Liver (tissue), 3 donors: ENCODE results near the gene VRTN.

Experiments
- CTCF ChIP-seq: fragments of 150-350 bp; IDR thresholded peaks from 2 replicates; pipeline ENCODE4 v1.5.1; 2017; ENCODE audit warnings: improper control_type of control experiment, low read depth, low read length; ENCODE audit not compliant: missing input control
- EGR1 ChIP-seq, 2 donors: IDR thresholded peaks; 2 replicates each; pipeline ENCODE4 v1.6.1; 2016 to 2018; ENCODE audit warnings: antibody characterized with exemption in 2 of 2, low read depth in 2 of 2
- FOXA2 ChIP-seq: IDR thresholded peaks from 2 replicates; pipeline ENCODE4 v1.6.1; 2016; ENCODE audit warnings: antibody characterized with exemption
- JUND ChIP-seq, 2 donors: IDR thresholded peaks; 2 replicates each; pipeline ENCODE4 v1.6.1; 2016; ENCODE audit warnings: antibody characterized with exemption in 2 of 2
- NR2F2 ChIP-seq: IDR thresholded peaks from 2 replicates; pipeline ENCODE4 v1.6.1; 2016; ENCODE audit warnings: antibody characterized with exemption
- REST ChIP-seq: IDR thresholded peaks from 2 replicates; pipeline ENCODE4 v1.6.1; 2016; ENCODE audit warnings: antibody characterized with exemption, mild to moderate bottlenecking
- SP1 ChIP-seq: IDR thresholded peaks from 2 replicates; pipeline ENCODE4 v1.6.1; 2018; ENCODE audit warnings: antibody characterized with exemption, mild to moderate bottlenecking
- TAF1 ChIP-seq: conservative IDR thresholded peaks from 2 replicates; pipeline ENCODE4 v1.6.1; 2016; ENCODE audit warnings: antibody characterized with exemption, mild to moderate bottlenecking
- ZBTB33 ChIP-seq: IDR thresholded peaks from 2 replicates; pipeline ENCODE4 v1.6.1; 2016; ENCODE audit warnings: antibody characterized with exemption
- donor health status: healthy.
- donor health status: healthy.

- no peak for TF ChIP-seq SP1
- no peak for TF ChIP-seq JUND (IDR thresholded peaks at IDR 0.05)
- no peak for TF ChIP-seq TAF1
- TF ChIP-seq FOXA2, result no peak
- no peak for TF ChIP-seq CTCF
- no peak for TF ChIP-seq REST
- TF ChIP-seq NR2F2, result no peak
- TF ChIP-seq EGR1 (IDR thresholded peaks at IDR 0.05; ENCODE audit: low read depth in 2 of 2), result no peak
- TF ChIP-seq ZBTB33, result no peak
Observed at GRCh38 chr14:74400031-74400685, 51.9 kb downstream of the VRTN start.
